ENCODE measurements around the gene ADGRG3.

The ADGRG3 gene

GRCh38 chr16:57639172-57639887, 28.8 kb upstream of the ADGRG3 start:
- ChIA-PET POLR2A (interaction anchor here (1.2 kb wide), 1 partner anchor 15 kb away, joined by 6 read pairs; no protein-coding TSS in a partner anchor), CTCF (interaction anchor here (0.5 to 8.7 kb wide), 4 partner anchors 9 to 93 kb away, joined by 3 to 60 read pairs (median 4); no protein-coding TSS in a partner anchor)
- H3K4me3 ChIP-seq (ENCODE audit: low read depth, low read length): no peak overlapping the region
- no peaks in the 10 kb centered on the region for H3K9me3 ChIP-seq (ENCODE audit: control insufficient read depth, insufficient read depth, low read depth, low read length)
- H3K36me3 ChIP-seq (ENCODE audit: control insufficient read depth in 2 of 2, insufficient read depth in 1 of 2, low read length in 2 of 2): no peaks in the 10 kb centered on the region
- no peaks in the 10 kb centered on the region for H3K4me1 ChIP-seq (ENCODE audit: control insufficient read depth, insufficient read depth, low read length)
- peak; percentile 94 for TF ChIP-seq MYNN (tag by site-specific recombination; IDR thresholded peaks at IDR 0.05; ENCODE audit: borderline replicate concordance)
- TF ChIP-seq HIC1 (tag by site-specific recombination; IDR thresholded peaks at IDR 0.05): no peak
- peak; percentile 43; the same call in 1 of the 2 replicates for TF ChIP-seq ZNF398 (tag by site-specific recombination; IDR thresholded peaks at IDR 0.05)
- no peak for TF ChIP-seq ZNF670 (tag by site-specific recombination; IDR thresholded peaks at IDR 0.05; ENCODE audit: low read depth)
- TF ChIP-seq ZBTB1 (tag by site-specific recombination; IDR thresholded peaks at IDR 0.05): no peak
- no peak for TF ChIP-seq CTCF (tag by site-specific recombination; IDR thresholded peaks at IDR 0.05)
- H3K27ac ChIP-seq (ENCODE audit: extremely low read depth, low read depth, low read length): no peak overlapping the region

- ChIA-PET POLR2A (no interaction called here), CTCF (interaction anchor here (0.7 to 8.7 kb wide), 2 partner anchors 8 to 40 kb away, joined by 5 to 60 read pairs; no protein-coding TSS in a partner anchor)
- Histone ChIP-seq H3K36me3 (ENCODE audit: control insufficient read depth in 2 of 2, insufficient read depth in 1 of 2, low read length in 2 of 2) (no peaks in the 10 kb centered on the region), H3K4me3 (ENCODE audit: low read depth, low read length) (no peak overlapping the region), H3K9me3 (ENCODE audit: control insufficient read depth, insufficient read depth, low read depth, low read length) (no peaks in the 10 kb centered on the region), H3K4me1 (ENCODE audit: control insufficient read depth, insufficient read depth, low read length) (no peaks in the 10 kb centered on the region), H3K27ac (ENCODE audit: extremely low read depth, low read depth, low read length) (no peak overlapping the region)
- TF ChIP-seq ATF2 (tag by site-specific recombination; IDR thresholded peaks at IDR 0.05; ENCODE audit: low read depth): no peak
- no peak for TF ChIP-seq REST (tag by site-specific recombination; IDR thresholded peaks at IDR 0.05)
- 0 out of 2 replicates have a peak, but pooled peaks have one; percentile 41 for TF ChIP-seq ZNF768 (tag by site-specific recombination; IDR thresholded peaks at IDR 0.05)
- no peak for TF ChIP-seq PATZ1 (tag by site-specific recombination; IDR thresholded peaks at IDR 0.05)
- TF ChIP-seq ZNF248 (tag by site-specific recombination; IDR thresholded peaks at IDR 0.05): no peak
- TF ChIP-seq ZNF701 (tag by site-specific recombination; IDR thresholded peaks at IDR 0.05): no peak
Measured at GRCh38 chr16:57640185-57640584, 27.9 kb upstream of the ADGRG3 start.
